SHP77 (cell line): Measurements from ENCODE around the gene SCUBE1.

Source experiments
- DNase-seq, 2 experiments: peaks; one replicate each; lab custom pipeline; 2025; lab: John Stamatoyannopoulos, UW

Gene SCUBE1

GRCh38 chr22:43257549-43257948, 85.6 kb downstream of the SCUBE1 start:
- no peak for DNase-seq

GRCh38 chr22:43256976-43257545, 86.1 kb downstream of the SCUBE1 start:
- no peak for DNase-seq

GRCh38 chr22:43256569-43256968, 86.6 kb downstream of the SCUBE1 start:
- DNase-seq: no peak

- DNase-seq: no peak
Measured at GRCh38 chr22:43255299-43255698, 87.9 kb downstream of the SCUBE1 start.

- no peak for DNase-seq
Measured at GRCh38 chr22:43253839-43254238, 89.3 kb downstream of the SCUBE1 start.

GRCh38 chr22:43252319-43252718, 90.9 kb downstream of the SCUBE1 start:
- no peak for DNase-seq

GRCh38 chr22:43249789-43250471, 93.2 kb downstream of the SCUBE1 start:
- peak; percentile 55 to 63 for DNase-seq

- DNase-seq: no peak
Measured at GRCh38 chr22:43247546-43248260, 95.5 kb downstream of the SCUBE1 start.

- DNase-seq: peak; percentile 71 to 86
Measured at GRCh38 chr22:43246188-43246587, 97.0 kb downstream of the SCUBE1 start.

- no peak for DNase-seq
Measured at GRCh38 chr22:43245717-43246116, 97.5 kb downstream of the SCUBE1 start.

GRCh38 chr22:43244803-43245527, 98.2 kb downstream of the SCUBE1 start:
- DNase-seq: no peak

GRCh38 chr22:43244402-43244801, 98.8 kb downstream of the SCUBE1 start:
- DNase-seq: no peak

GRCh38 chr22:43243324-43243723, 99.8 kb downstream of the SCUBE1 start:
- no peak for DNase-seq

- no peak for DNase-seq
Measured at GRCh38 chr22:43242627-43243026, 100.5 kb downstream of the SCUBE1 start.

- DNase-seq: no peak
Measured at GRCh38 chr22:43241699-43242386, 101.3 kb downstream of the SCUBE1 start.

GRCh38 chr22:43241138-43241597, 102.0 kb downstream of the SCUBE1 start:
- no peak for DNase-seq

GRCh38 chr22:43240614-43241013, 102.6 kb downstream of the SCUBE1 start:
- DNase-seq: no peak

- DNase-seq: no peak
Measured at GRCh38 chr22:43239956-43240355, 103.2 kb downstream of the SCUBE1 start.

GRCh38 chr22:43239193-43239780, 103.9 kb downstream of the SCUBE1 start:
- no peak for DNase-seq

GRCh38 chr22:43238526-43239006, 104.6 kb downstream of the SCUBE1 start:
- DNase-seq: no peak

- DNase-seq: no peak
Measured at GRCh38 chr22:43237280-43237679, 105.9 kb downstream of the SCUBE1 start.
